KMS-11 (cell line): ENCODE data around the gene CITED1.

ENCODE experiments used
- H2AFZ ChIP-seq: fragments of 200-600 bp; sonication (generic); 2 replicates; pipeline ENCODE4 v1.6.1; 2016; ENCODE audit warnings: antibody characterized with exemption, mixed run types, low read depth
- H3K27ac ChIP-seq: fragments of 200-600 bp; sonication (generic); 2 replicates; pipeline ENCODE4 v1.6.1; 2016; ENCODE audit warnings: mild to moderate bottlenecking, mixed run types
- H3K27me3 ChIP-seq: fragments of 200-600 bp; sonication (generic); 2 replicates; pipeline ENCODE4 v1.6.1; 2017; ENCODE audit warnings: mild to moderate bottlenecking, low read depth, mixed run types, moderate library complexity; ENCODE audit not compliant: insufficient read depth
- H3K36me3 ChIP-seq: fragments of 200-600 bp; sonication (generic); 2 replicates; pipeline ENCODE4 v1.6.1; 2017; ENCODE audit warnings: mild to moderate bottlenecking, mixed run types; ENCODE audit not compliant: insufficient read depth
- H3K4me1 ChIP-seq: fragments of 200-600 bp; sonication (generic); 2 replicates; pipeline ENCODE4 v1.6.1; 2016; ENCODE audit warnings: mild to moderate bottlenecking, low read depth, mixed run types; ENCODE audit not compliant: poor library complexity, severe bottlenecking
- H3K4me2 ChIP-seq: fragments of 200-600 bp; sonication (generic); 2 replicates; pipeline ENCODE4 v1.7.0; 2016; ENCODE audit warnings: mild to moderate bottlenecking, mixed run types
- H3K4me3 ChIP-seq: fragments of 200-600 bp; sonication (generic); IDR thresholded peaks from 2 replicates; pipeline ENCODE4 v1.6.1; 2017; ENCODE audit warnings: low read depth, low read length, mixed read lengths; ENCODE audit not compliant: insufficient read depth
- H3K79me2 ChIP-seq: fragments of 200-600 bp; sonication (generic); 2 replicates; pipeline ENCODE4 v1.6.1; 2016; ENCODE audit warnings: low read depth, mixed run types; ENCODE audit not compliant: insufficient read depth
- H3K9ac ChIP-seq: fragments of 200-600 bp; sonication (generic); 2 replicates; pipeline ENCODE4 v1.6.1; 2016; ENCODE audit warnings: mild to moderate bottlenecking, mixed run types
- H4K20me1 ChIP-seq: fragments of 200-600 bp; sonication (generic); 2 replicates; pipeline ENCODE4 v1.6.1; 2016; ENCODE audit warnings: mild to moderate bottlenecking, mixed run types; ENCODE audit not compliant: insufficient read depth
- CTCF ChIP-seq: fragments of 200-600 bp; sonication (generic); conservative IDR thresholded peaks from 2 replicates; pipeline ENCODE4 v1.6.1; 2017; ENCODE audit warnings: low read depth, mild to moderate bottlenecking, antibody characterized with exemption, low read length, moderate library complexity, mixed read lengths

CITED1 gene

GRCh38 chrX:72255445-72255844, 50.3 kb downstream of the CITED1 start:
- H3K9ac ChIP-seq: no peak overlapping the region
- no peaks in the 10 kb centered on the region for H3K4me1 ChIP-seq
- no peaks in the 10 kb centered on the region for H3K36me3 ChIP-seq
- no peak overlapping the region for H2AFZ ChIP-seq
- no peaks in the 10 kb centered on the region for H4K20me1 ChIP-seq
- H3K4me3 ChIP-seq: no peak overlapping the region
- H3K27me3 ChIP-seq: no peaks in the 10 kb centered on the region
- no peaks in the 10 kb centered on the region for H3K79me2 ChIP-seq
- TF ChIP-seq CTCF: no peak
- no peak overlapping the region for H3K27ac ChIP-seq
- H3K4me2 ChIP-seq: no peak overlapping the region

- no peak for TF ChIP-seq CTCF
- Histone ChIP-seq H3K4me2 (no peak overlapping the region), H3K4me1 (no peaks in the 10 kb centered on the region), H3K27ac (no peak overlapping the region), H3K36me3 (no peaks in the 10 kb centered on the region), H3K4me3 (no peak overlapping the region), H2AFZ (no peak overlapping the region), H3K27me3 (no peaks in the 10 kb centered on the region), H3K79me2 (no peaks in the 10 kb centered on the region), H4K20me1 (no peaks in the 10 kb centered on the region), H3K9ac (no peak overlapping the region)
These were observed 50.9 kb downstream of the CITED1 start for GRCh38 chrX:72254816-72255215.

GRCh38 chrX:72253686-72254085, 52.0 kb downstream of the CITED1 start:
- Histone ChIP-seq H3K4me1 (no peaks in the 10 kb centered on the region), H3K4me2 (no peak overlapping the region), H3K27ac (no peak overlapping the region), H3K36me3 (no peaks in the 10 kb centered on the region), H3K27me3 (no peaks in the 10 kb centered on the region), H3K79me2 (no peaks in the 10 kb centered on the region), H3K9ac (no peak overlapping the region), H3K4me3 (no peak overlapping the region), H2AFZ (no peak overlapping the region), H4K20me1 (no peaks in the 10 kb centered on the region)
- TF ChIP-seq CTCF: no peak
